ENCODE data around the gene IGSF9B. TPM values are rescaled to one million over a fixed set of nuclear protein-coding genes. Genes with fewer than 3 reads are reported as not detected.

IGSF9B gene
- total and polyA plus RNA-seq, 9 of the 15 experiments (the other 6 are each of a cell fraction or from before 2014, with no cell fraction given) = 0.09 TPM; not detected in 8

DNA sequence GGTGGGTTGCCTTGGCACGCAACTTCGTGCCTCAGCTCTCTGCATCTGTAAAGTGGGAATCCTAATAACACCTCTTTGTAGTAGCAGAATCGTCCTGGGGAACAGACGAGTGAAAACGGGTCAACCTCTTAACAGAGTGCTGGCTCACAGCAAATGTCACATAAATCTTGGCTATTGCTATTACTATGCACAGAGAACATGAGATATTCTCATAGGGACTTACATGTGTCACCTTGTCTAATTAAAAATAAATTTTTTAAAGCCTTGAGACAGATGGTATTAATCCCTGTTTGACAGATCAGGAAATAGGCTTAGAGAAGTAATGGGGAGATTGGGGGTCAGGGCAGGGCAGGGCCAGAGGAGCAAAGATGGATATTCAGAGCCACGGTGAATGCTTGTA, 44.3 kb upstream of the IGSF9B start:
- H3K9me3 ChIP-seq (replicated peaks; ENCODE audit: control insufficient read depth, insufficient read depth, low read depth, low read length) = no peaks in the 10 kb centered on the region
- no peak overlapping the region for H3K9ac ChIP-seq (ENCODE audit: insufficient read depth in 1 of 2, low read depth in 2 of 2, low read length in 2 of 2)
- no peaks in the 10 kb centered on the region for H4K20me1 ChIP-seq (replicated peaks; ENCODE audit: control insufficient read depth, insufficient read depth, low read length)
- no peaks in the 10 kb centered on the region for H3K36me3 ChIP-seq (ENCODE audit: control insufficient read depth, insufficient read depth, low read length)
- 0% methylated on average over 6 of the region's 6 CpGs for WGBS (ENCODE audit: insufficient coverage, low coverage, missing lambda C conversion rate)
- H3K4me2 ChIP-seq (ENCODE audit: insufficient read depth, low read length) = no peak overlapping the region
- H3K27ac ChIP-seq (ENCODE audit: extremely low read depth, low read depth, low read length) = no peak overlapping the region
- TF ChIP-seq ZNF551 (CRISPR knock-in tag; IDR thresholded peaks at IDR 0.05) = no peak
- TF ChIP-seq HDAC3 (IDR thresholded peaks at IDR 0.05; ENCODE audit: borderline replicate concordance, partially characterized antibody) = no peak
- no peak for TF ChIP-seq TCFL5 (CRISPR knock-in tag; conservative IDR thresholded peaks at IDR 0.05)
- ATAC-seq (no peak), FAIRE-seq (no peak), DNase-seq (ENCODE audit: extremely low read depth in 1 of 4, low spot score in 3 of 4) (no peak)
- H3K9me1 ChIP-seq (ENCODE audit: control insufficient read depth, insufficient read depth, low read length) = no peaks in the 10 kb centered on the region
- no peaks in the 10 kb centered on the region; a peak in 1 of 5 replicates for H3K4me1 ChIP-seq (replicated peaks in 1 of 2; ENCODE audit: control insufficient read depth in 2 of 2, insufficient read depth in 2 of 2, low read length in 2 of 2)
- H3K27me3 ChIP-seq (ENCODE audit: control insufficient read depth in 2 of 2, insufficient read depth in 2 of 2, low read length in 2 of 2) = peaks cover 7 to 33% of the 10 kb centered on the region in 2 experiments; a peak in 4 of 5 replicates
- no peak overlapping the region for H3K4me3 ChIP-seq
- BruUV-seq (replicated peaks) = no TSS peak
- H2AFZ ChIP-seq (ENCODE audit: low read depth, low read length) = no peak overlapping the region
- CTCF ChIA-PET (ENCODE audit: low intra/inter-chr PET ratio) = no interaction called here
- H3K79me2 ChIP-seq (ENCODE audit: control insufficient read depth, insufficient read depth, low read length) = no peaks in the 10 kb centered on the region
- in situ Hi-C loops (cut with MboI) = no loop called here
- POLR2A ChIA-PET = no interaction called here
- intact Hi-C loops (cut with micrococcal nuclease) = no loop called here

DNA sequence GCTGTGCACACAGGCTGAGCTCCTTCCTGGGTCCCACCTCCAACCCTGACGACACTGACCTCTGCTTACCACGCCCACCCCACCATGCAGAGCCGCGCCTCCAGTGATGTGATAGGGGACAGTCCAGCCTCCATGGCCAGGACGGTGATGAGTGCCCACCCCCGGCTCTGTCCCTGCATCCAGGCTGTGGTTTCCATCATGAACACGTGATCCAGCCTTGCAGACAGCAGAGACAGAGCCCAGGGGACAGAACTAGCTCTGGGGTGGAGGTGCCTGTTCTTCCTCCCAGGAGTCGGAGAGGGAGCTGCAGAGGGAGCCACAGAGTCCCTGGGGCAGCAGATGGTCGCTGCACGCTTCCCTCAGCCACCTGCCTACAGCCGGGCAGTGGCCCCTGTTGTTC, 42.6 kb upstream of the IGSF9B start:
- H3K4me1 ChIP-seq (replicated peaks in 1 of 2; ENCODE audit: control insufficient read depth in 2 of 2, insufficient read depth in 2 of 2, low read length in 2 of 2) = no peaks in the 10 kb centered on the region; a peak in 1 of 5 replicates
- intact Hi-C loops (cut with micrococcal nuclease) = no loop called here
- H3K36me3 ChIP-seq (ENCODE audit: control insufficient read depth, insufficient read depth, low read length) = no peaks in the 10 kb centered on the region
- POLR2A ChIA-PET = interaction anchor here (0.6 to 1.3 kb wide), 2 partner anchors 10 to 77 kb away, joined by 3 to 5 read pairs; no protein-coding TSS in a partner anchor
- BruUV-seq (replicated peaks) = no TSS peak
- no peak overlapping the region for H3K4me3 ChIP-seq
- CTCF ChIA-PET (ENCODE audit: low intra/inter-chr PET ratio) = no interaction called here
- H3K9me1 ChIP-seq (ENCODE audit: control insufficient read depth, insufficient read depth, low read length) = no peaks in the 10 kb centered on the region
- no peak overlapping the region for H3K27ac ChIP-seq (ENCODE audit: extremely low read depth, low read depth, low read length)
- no peak overlapping the region for H2AFZ ChIP-seq (ENCODE audit: low read depth, low read length)
- peak in 1 of 4 experiments; percentile 8 for DNase-seq (ENCODE audit: extremely low read depth in 1 of 4, low spot score in 3 of 4)
- no peak for FAIRE-seq
- no peak overlapping the region for H3K4me2 ChIP-seq (ENCODE audit: insufficient read depth, low read length)
- H3K9ac ChIP-seq (ENCODE audit: insufficient read depth in 1 of 2, low read depth in 2 of 2, low read length in 2 of 2) = no peak overlapping the region
- WGBS (ENCODE audit: insufficient coverage, low coverage, missing lambda C conversion rate) = 0% methylated on average over 7 of the region's 11 CpGs
- in situ Hi-C loops (cut with MboI) = no loop called here
- no peaks in the 10 kb centered on the region for H4K20me1 ChIP-seq (replicated peaks; ENCODE audit: control insufficient read depth, insufficient read depth, low read length)
- no peaks in the 10 kb centered on the region for H3K79me2 ChIP-seq (ENCODE audit: control insufficient read depth, insufficient read depth, low read length)
- peak; percentile 80 for ATAC-seq
- no peaks in the 10 kb centered on the region for H3K9me3 ChIP-seq (replicated peaks; ENCODE audit: control insufficient read depth, insufficient read depth, low read depth, low read length)
- H3K27me3 ChIP-seq (ENCODE audit: control insufficient read depth in 2 of 2, insufficient read depth in 2 of 2, low read length in 2 of 2) = peaks cover 7 to 33% of the 10 kb centered on the region in 2 experiments; a peak in 4 of 5 replicates
- TF ChIP-seq CTBP1 (IDR thresholded peaks at IDR 0.05; ENCODE audit: borderline replicate concordance) = no peak
- TF ChIP-seq USF1 (CRISPR knock-in tag; IDR thresholded peaks at IDR 0.05) = peak; percentile 14; the same call in 1 of the 2 replicates
- no peak for TF ChIP-seq ZC3H11A (IDR thresholded peaks at IDR 0.05; ENCODE audit: low read depth, low read length)
- TF ChIP-seq ZNF239 (CRISPR knock-in tag; IDR thresholded peaks at IDR 0.05) = no peak
- TF ChIP-seq AFF4 (CRISPR knock-in tag; IDR thresholded peaks at IDR 0.05) = no peak
- TF ChIP-seq NFYB (IDR thresholded peaks at IDR 0.05; ENCODE audit: extremely low read depth, insufficient read length) = no peak
- no peak for TF ChIP-seq NCOA4 (IDR thresholded peaks at IDR 0.05; ENCODE audit: partially characterized antibody)
- TF ChIP-seq USF2 (CRISPR knock-in tag; IDR thresholded peaks at IDR 0.05) = peak; percentile 32; the same call in 1 of the 2 replicates
